CD4-positive, alpha-beta memory T cell (primary cell): Measurements from ENCODE around the gene DTD1. TPM values are rescaled to one million over a fixed set of nuclear protein-coding genes. Genes with fewer than 3 reads are reported as not detected.

Experiments
- CTCF ChIA-PET: fragments of 350-600 bp; sonication (Branson Sonifier 250); formaldehyde crosslinking; loops from one replicate; lab custom pipeline; 2021; ENCODE audit warnings: inconsistent platforms; ENCODE audit not compliant: partially characterized antibody; lab: Charles Lee
- POLR2A ChIA-PET: fragments of 350-600 bp; sonication (Branson Sonifier 250); formaldehyde crosslinking; loops from one replicate; lab custom pipeline; 2021; ENCODE audit not compliant: partially characterized antibody; lab: Charles Lee
- DNase-seq, 5 donors: peaks; one replicate each; pipeline versions ENCODE4 v3.0.0 to v3.0.0-alpha.2; 2020 to 2022; ENCODE audit warnings: mixed read lengths in 1 of 5
- H3K27ac ChIP-seq: one replicate; pipeline ENCODE4 v1.7.0; 2013; ENCODE audit warnings: low read depth, low read length
- H3K27me3 ChIP-seq: 2 replicates; pipeline ENCODE4 v1.7.0; 2013; ENCODE audit warnings: mild to moderate bottlenecking, low read length, moderate library complexity; ENCODE audit not compliant: insufficient read depth
- H3K36me3 ChIP-seq: 2 replicates; pipeline ENCODE4 v1.7.0; 2013; ENCODE audit warnings: mild to moderate bottlenecking, low read length, moderate library complexity; ENCODE audit not compliant: insufficient read depth
- H3K4me1 ChIP-seq: 2 replicates; pipeline ENCODE4 v1.7.0; 2013; ENCODE audit warnings: mild to moderate bottlenecking, low read length, moderate library complexity; ENCODE audit not compliant: insufficient read depth
- H3K4me3 ChIP-seq, 2 donors: one replicate each; pipeline ENCODE4 v1.7.0; 2013; ENCODE audit warnings: low read length in 2 of 2, mild to moderate bottlenecking in 1 of 2
- H3K9me3 ChIP-seq, 2 donors: one replicate each; pipeline ENCODE4 v1.7.0; 2013; ENCODE audit warnings: low read length in 2 of 2, control low read depth in 1 of 2; ENCODE audit not compliant: control insufficient read depth in 1 of 2
- H3K27ac Mint-ChIP-seq, 7 donors: one replicate each; pipeline ENCODE4 v1.8.0; 2020 to 2021; ENCODE audit warnings: mixed read lengths in 7 of 7, mild to moderate bottlenecking in 6 of 7, inconsistent platforms in 3 of 7, moderate library complexity in 3 of 7
- H3K27me3 Mint-ChIP-seq, 2 donors: one replicate each; pipeline ENCODE4 v1.8.0; 2020 to 2021; ENCODE audit warnings: mixed read lengths in 2 of 2
- H3K36me3 Mint-ChIP-seq, 2 donors: one replicate each; pipeline ENCODE4 v1.8.0; 2020 to 2021; ENCODE audit warnings: mixed read lengths in 2 of 2, inconsistent platforms in 1 of 2, mild to moderate bottlenecking in 1 of 2
- H3K4me1 Mint-ChIP-seq, 4 donors: one replicate each; pipeline ENCODE4 v1.8.0; 2020 to 2021; ENCODE audit warnings: mixed read lengths in 4 of 4, mild to moderate bottlenecking in 1 of 4
- H3K4me3 Mint-ChIP-seq, 8 donors: one replicate each; pipeline ENCODE4 v1.8.0; 2020 to 2021; ENCODE audit warnings: mixed read lengths in 8 of 8, mild to moderate bottlenecking in 7 of 8, moderate library complexity in 6 of 8, inconsistent platforms in 3 of 8
- H3K9me3 Mint-ChIP-seq, 8 donors: one replicate each; pipeline ENCODE4 v1.8.0; 2020 to 2021; ENCODE audit warnings: mixed read lengths in 8 of 8, mild to moderate bottlenecking in 5 of 8, inconsistent platforms in 3 of 8, moderate library complexity in 1 of 8
- intact Hi-C: fragments of 100-400 bp; cut with micrococcal nuclease; formaldehyde crosslinking; loops from one replicate; pipeline ENCODE4 v1.15.1; 2023
- polyA plus RNA-seq, 2 donors: library from polyadenylated mRNA; unstranded; fragments of 300-500 nt; fragmentation: Illumina TruSeq; gene quantifications; one replicate each; pipeline ENCODE4 v1.2.3, GENCODE V29; 2021
- total RNA-seq, 2 experiments: library from RNA; stranded (reverse); gene quantifications; one replicate each; pipeline ENCODE4 v1.2.3, GENCODE V29; 2021

Gene DTD1
- total and polyA plus RNA-seq, 4 experiments from 2014 or later: 15.9 to 61.8 (median 38.0) TPM

DNA sequence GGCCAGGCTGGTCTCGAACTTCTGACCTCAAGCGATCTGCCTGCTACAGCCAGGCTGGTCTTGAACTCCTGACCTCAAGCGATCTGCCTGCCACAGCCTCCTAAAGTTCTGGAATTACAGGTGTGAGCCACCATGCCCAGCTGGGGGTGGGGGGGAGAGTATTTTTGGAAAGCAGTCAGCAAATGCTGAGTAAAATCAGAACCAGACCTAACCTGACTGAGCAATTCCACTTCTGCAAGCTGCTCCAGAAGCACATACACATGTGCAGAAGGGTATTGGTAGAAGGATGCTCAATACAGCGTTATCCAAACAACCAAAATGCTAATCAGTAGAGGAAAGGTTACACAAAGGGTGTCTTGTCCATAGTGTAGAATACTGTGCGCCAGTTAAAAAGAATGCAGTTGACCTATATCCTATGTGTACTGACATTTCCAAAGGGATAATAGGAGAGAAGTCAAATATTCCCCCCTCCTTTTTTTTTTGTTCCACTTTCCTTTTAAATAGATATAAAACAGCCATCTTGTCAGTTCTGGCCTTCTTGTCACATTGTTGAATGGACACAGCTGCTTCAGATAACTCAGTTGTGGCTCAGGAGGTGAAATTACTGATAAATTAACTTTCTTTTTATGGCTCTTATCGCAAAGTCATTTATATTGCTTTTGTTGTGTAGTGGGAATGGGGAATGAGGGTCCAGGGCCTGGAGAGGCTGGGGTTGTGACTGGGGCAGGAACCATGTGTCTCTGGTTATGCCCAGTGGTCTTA is 74.6 kb downstream of the DTD1 start:
- intact Hi-C loops: no loop called here
- H3K9me3 ChIP-seq: no peaks in the 10 kb centered on the region
- ChIA-PET CTCF (no interaction called here), POLR2A (no interaction called here)
- H3K27ac ChIP-seq: no peak overlapping the region
- H3K4me1 Mint-ChIP-seq: peaks cover 0 to 7% (median 2%) of the 10 kb centered on the region in 4 donors
- H3K4me3 ChIP-seq: no peak overlapping the region
- H3K27ac Mint-ChIP-seq: no peak overlapping the region
- H3K4me1 ChIP-seq: no peaks in the 10 kb centered on the region
- peaks cover 6 to 16% of the 10 kb centered on the region in 2 donors for H3K36me3 Mint-ChIP-seq
- H3K27me3 ChIP-seq: no peaks in the 10 kb centered on the region
- H3K36me3 ChIP-seq: peaks cover under 1% of the 10 kb centered on the region
- DNase-seq: no peak
- no peak overlapping the region for H3K4me3 Mint-ChIP-seq
- H3K27me3 Mint-ChIP-seq: no peaks in the 10 kb centered on the region
- H3K9me3 Mint-ChIP-seq: no peaks in the 10 kb centered on the region

DNA sequence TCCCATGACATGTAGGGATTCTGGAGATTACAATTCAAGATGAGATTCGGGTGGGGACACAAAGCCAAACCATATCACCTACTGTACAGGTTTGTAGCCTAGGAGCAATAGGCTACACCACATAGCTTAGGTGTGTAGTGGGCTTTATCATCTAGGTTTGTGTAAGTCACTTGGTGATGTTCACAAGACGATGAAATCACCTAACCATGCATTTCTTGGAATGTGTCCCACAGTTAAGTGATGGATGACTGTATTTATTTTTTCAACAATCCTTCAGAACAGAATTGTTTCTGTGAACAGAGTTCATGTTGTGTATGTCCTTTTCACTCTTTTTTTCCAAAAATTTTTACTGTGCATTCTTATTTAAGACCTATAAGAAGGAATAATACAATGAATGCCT is 76.1 kb downstream of the DTD1 start:
- Mint-ChIP-seq H3K27me3 (no peaks in the 10 kb centered on the region), H3K4me3 (no peak overlapping the region), H3K27ac (no peak overlapping the region), H3K36me3 (peaks cover 12 to 15% of the 10 kb centered on the region in 2 donors), H3K4me1 (peaks cover 0 to 10% (median under 1%) of the 10 kb centered on the region in 4 donors), H3K9me3 (no peaks in the 10 kb centered on the region)
- Histone ChIP-seq H3K27me3 (no peaks in the 10 kb centered on the region), H3K9me3 (no peaks in the 10 kb centered on the region), H3K4me1 (no peaks in the 10 kb centered on the region), H3K27ac (no peak overlapping the region), H3K36me3 (no peaks in the 10 kb centered on the region), H3K4me3 (no peak overlapping the region)
- POLR2A ChIA-PET: no interaction called here
- DNase-seq: no peak
- intact Hi-C loops: no loop called here
- CTCF ChIA-PET: no interaction called here

DNA sequence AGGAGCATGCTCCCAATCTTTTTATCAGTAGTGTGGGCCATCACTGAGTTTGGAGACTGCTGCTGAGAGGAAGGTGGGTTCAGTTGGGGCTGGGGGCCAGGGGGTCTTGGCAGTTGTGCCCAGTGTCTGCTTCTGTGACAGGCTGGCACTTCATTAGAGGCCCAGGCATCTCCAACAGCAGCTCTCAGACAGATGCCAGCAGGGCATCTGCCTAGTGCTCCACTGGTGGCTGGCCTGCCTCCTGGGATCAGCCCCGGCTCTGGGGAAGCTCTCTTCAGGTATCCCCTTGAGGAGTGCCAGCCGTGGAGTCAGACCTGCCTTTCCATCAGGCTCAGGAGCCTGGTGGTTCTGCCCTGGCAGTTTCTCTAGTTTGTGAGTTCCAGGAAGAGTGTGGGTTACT is 77.3 kb downstream of the DTD1 start:
- Mint-ChIP-seq H3K4me3 (no peak overlapping the region), H3K9me3 (no peaks in the 10 kb centered on the region), H3K27ac (no peak overlapping the region), H3K36me3 (peaks cover 15 to 16% of the 10 kb centered on the region in 2 donors), H3K27me3 (no peaks in the 10 kb centered on the region), H3K4me1 (peaks cover 0 to 6% (median 3%) of the 10 kb centered on the region in 4 donors)
- Histone ChIP-seq H3K4me1 (no peaks in the 10 kb centered on the region), H3K36me3 (no peaks in the 10 kb centered on the region), H3K27me3 (no peaks in the 10 kb centered on the region), H3K4me3 (no peak overlapping the region), H3K9me3 (no peaks in the 10 kb centered on the region), H3K27ac (no peak overlapping the region)
- no peak for DNase-seq
- CTCF ChIA-PET: no interaction called here
- POLR2A ChIA-PET: no interaction called here
- intact Hi-C loops: no loop called here

DNA sequence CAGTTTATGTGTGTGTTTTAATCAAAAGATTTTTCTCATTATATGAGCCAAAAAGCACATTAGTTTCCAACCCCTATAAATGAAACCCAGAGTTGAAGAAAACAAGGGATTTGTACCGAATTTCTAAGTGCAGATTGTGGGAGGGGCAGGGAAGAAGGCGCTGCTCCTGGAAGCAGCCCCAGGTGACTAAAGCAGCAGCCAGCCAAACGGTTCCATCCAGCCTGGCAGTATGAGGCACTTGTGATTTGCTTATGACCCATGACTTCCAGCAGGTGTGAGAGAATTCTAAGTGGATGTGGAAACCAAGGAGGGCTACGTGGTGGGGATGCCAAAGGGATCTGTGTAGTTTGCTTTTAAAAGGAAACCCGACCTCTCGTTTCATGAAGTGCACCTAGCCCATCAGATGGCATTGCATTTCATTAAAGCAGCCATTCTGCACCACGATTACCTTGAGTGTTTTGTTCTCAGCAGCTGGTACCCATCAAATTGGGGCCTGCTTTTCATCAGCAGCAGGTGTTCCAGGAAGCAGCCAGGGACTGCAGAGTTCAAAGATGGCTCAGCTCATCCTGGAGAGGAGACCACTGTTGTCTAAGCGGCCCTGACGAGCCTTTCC is 79.1 kb downstream of the DTD1 start:
- Mint-ChIP-seq H3K9me3 (no peaks in the 10 kb centered on the region), H3K27me3 (no peaks in the 10 kb centered on the region), H3K4me1 (peaks cover 0 to 14% (median 4%) of the 10 kb centered on the region in 4 donors), H3K36me3 (peaks cover 18 to 20% of the 10 kb centered on the region in 2 donors), H3K27ac (peak overlapping the region in 1 of 7 donors; percentile 70), H3K4me3 (no peak overlapping the region)
- no peaks in the 10 kb centered on the region for H3K36me3 ChIP-seq
- H3K27me3 ChIP-seq: no peaks in the 10 kb centered on the region
- ChIA-PET POLR2A (no interaction called here), CTCF (no interaction called here)
- no peaks in the 10 kb centered on the region for H3K4me1 ChIP-seq
- intact Hi-C loops: no loop called here
- H3K27ac ChIP-seq: no peak overlapping the region
- no peak overlapping the region for H3K4me3 ChIP-seq
- no peak for DNase-seq
- H3K9me3 ChIP-seq: no peaks in the 10 kb centered on the region

DNA sequence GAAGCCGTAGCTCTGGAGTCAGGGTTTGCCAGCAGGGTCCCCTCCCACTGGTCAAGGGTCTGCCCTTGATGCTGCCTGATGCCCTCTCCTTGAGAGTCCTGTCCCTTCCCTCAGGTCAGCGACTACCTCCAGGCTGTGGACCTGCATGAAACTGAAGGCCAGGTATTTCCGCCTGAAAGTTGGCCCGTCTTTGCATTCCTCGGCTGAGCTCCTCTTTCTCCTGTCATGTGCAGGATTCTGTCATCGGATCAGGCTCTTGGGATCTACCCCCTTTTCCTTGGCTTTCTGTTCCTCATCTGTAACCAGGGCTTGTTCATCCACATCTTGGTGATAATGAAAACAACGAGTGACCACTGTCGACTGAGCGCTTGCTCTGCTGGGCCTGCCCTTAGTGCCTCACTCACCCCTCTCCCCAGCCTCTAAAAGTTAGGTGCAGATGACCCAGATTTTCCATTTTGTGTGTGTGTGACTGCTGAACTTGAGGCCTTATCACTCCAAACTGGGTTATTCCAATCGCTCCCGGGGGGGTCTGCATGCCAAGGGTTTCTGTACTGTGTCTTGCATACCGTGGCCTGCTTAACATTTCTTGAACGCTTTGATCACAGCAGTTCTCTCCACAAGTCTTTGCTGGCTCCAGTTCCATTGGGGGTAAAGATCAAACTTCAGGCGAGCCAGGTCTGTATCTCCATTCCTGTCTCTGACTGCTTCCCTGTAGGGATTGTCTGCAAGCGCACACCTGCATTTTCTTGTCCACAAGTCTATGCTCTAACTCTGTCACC is 81.6 kb downstream of the DTD1 start:
- DNase-seq: peak in 1 of 5 donors; percentile 17
- no peaks in the 10 kb centered on the region for H3K9me3 ChIP-seq
- Mint-ChIP-seq H3K27me3 (no peaks in the 10 kb centered on the region), H3K4me3 (no peak overlapping the region), H3K27ac (peak overlapping the region in 2 of 7 donors; percentile 4 to 34), H3K9me3 (no peaks in the 10 kb centered on the region), H3K36me3 (peaks cover 16 to 20% of the 10 kb centered on the region in 2 donors), H3K4me1 (peaks cover 0 to 15% (median 3%) of the 10 kb centered on the region in 4 donors)
- no peak overlapping the region for H3K27ac ChIP-seq
- H3K27me3 ChIP-seq: no peaks in the 10 kb centered on the region
- no peak overlapping the region for H3K4me3 ChIP-seq
- CTCF ChIA-PET: interaction anchor here (1.0 kb wide), 1 partner anchor 37 kb away, joined by 3 read pairs; no protein-coding TSS in a partner anchor
- no peaks in the 10 kb centered on the region for H3K4me1 ChIP-seq
- no peaks in the 10 kb centered on the region for H3K36me3 ChIP-seq
- intact Hi-C loops: no loop called here
- POLR2A ChIA-PET: no interaction called here

DNA sequence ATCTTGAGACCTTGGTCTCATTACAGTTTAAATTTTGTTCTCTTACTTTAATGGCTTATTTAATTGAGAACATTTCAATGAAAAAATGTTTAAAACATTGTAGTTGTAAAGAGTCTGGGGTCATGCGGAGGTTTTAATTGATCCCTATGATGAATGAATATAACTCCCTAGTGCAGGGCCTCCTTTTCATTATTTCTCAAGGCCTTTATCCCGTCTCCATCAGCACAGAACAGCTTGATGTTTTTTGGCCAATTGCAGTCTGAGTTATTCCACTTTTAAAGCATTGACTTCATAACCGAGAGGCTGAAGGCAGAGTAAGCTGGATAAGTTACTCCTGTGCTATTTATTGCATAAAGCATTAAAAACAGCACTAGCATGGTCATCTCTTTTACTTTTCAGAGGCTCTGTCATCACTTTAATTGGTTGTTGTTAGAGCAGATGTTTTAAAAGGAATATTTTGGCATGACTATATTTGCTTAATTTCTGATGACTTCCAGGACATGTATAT is 83.4 kb downstream of the DTD1 start:
- Mint-ChIP-seq H3K36me3 (peaks cover 16 to 24% of the 10 kb centered on the region in 2 donors), H3K4me1 (peaks cover 0 to 18% (median 3%) of the 10 kb centered on the region in 4 donors), H3K27me3 (no peaks in the 10 kb centered on the region), H3K9me3 (no peaks in the 10 kb centered on the region), H3K4me3 (no peak overlapping the region), H3K27ac (peak overlapping the region in 1 of 7 donors; percentile 87)
- Histone ChIP-seq H3K4me1 (no peaks in the 10 kb centered on the region), H3K27me3 (no peaks in the 10 kb centered on the region), H3K4me3 (no peak overlapping the region), H3K9me3 (no peaks in the 10 kb centered on the region), H3K27ac (no peak overlapping the region), H3K36me3 (no peaks in the 10 kb centered on the region)
- ChIA-PET POLR2A (no interaction called here), CTCF (no interaction called here)
- no peak for DNase-seq
- intact Hi-C loops: no loop called here

DNA sequence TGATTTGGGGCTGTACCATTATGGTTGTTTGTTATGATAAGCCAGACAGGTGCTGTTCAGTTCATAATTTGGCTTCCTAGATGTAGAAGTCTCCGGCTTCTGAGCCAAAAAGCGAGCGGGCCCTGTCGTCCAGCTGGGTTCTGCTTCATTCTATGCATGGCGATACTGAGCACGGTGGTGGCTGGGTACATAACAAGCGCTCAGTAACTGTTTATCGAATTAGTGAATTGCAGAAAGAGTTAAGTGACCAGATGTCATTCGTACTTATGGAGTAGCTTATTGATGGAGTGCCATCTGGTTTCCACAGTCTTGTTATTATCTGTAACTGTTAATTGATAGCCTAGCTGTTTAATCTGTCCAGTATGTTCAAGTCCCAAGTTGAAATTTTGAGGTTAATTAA is 85.0 kb downstream of the DTD1 start:
- CTCF ChIA-PET: interaction anchor here (1.0 to 1.3 kb wide), 2 partner anchors 8 to 9 kb away, joined by 3 to 5 read pairs; no protein-coding TSS in a partner anchor
- Mint-ChIP-seq H3K27ac (peak overlapping the region in 1 of 7 donors; percentile 17), H3K4me1 (peaks cover 4 to 28% (median 6%) of the 10 kb centered on the region in 4 donors), H3K27me3 (no peaks in the 10 kb centered on the region), H3K4me3 (no peak overlapping the region), H3K36me3 (peaks cover 16 to 17% of the 10 kb centered on the region in 2 donors), H3K9me3 (no peaks in the 10 kb centered on the region)
- Histone ChIP-seq H3K27ac (no peak overlapping the region), H3K4me3 (no peak overlapping the region), H3K9me3 (no peaks in the 10 kb centered on the region), H3K4me1 (no peaks in the 10 kb centered on the region), H3K36me3 (no peaks in the 10 kb centered on the region), H3K27me3 (no peaks in the 10 kb centered on the region)
- intact Hi-C loops: no loop called here
- DNase-seq: no peak
- POLR2A ChIA-PET: no interaction called here
